NCI-H2029 (cell line): Measurements from ENCODE around the gene DDX39B.
A peak's percentile ranks its signal among the peaks of the same experiment; 100 is the strongest.

ENCODE experiments used
- DNase-seq: peaks from one replicate; lab custom pipeline; 2025; lab: John Stamatoyannopoulos, UW

Gene DDX39B

GRCh38 chr6:31547727-31548543 lies 6.1 kb upstream of the DDX39B start:
- DNase-seq: no peak

DNA sequence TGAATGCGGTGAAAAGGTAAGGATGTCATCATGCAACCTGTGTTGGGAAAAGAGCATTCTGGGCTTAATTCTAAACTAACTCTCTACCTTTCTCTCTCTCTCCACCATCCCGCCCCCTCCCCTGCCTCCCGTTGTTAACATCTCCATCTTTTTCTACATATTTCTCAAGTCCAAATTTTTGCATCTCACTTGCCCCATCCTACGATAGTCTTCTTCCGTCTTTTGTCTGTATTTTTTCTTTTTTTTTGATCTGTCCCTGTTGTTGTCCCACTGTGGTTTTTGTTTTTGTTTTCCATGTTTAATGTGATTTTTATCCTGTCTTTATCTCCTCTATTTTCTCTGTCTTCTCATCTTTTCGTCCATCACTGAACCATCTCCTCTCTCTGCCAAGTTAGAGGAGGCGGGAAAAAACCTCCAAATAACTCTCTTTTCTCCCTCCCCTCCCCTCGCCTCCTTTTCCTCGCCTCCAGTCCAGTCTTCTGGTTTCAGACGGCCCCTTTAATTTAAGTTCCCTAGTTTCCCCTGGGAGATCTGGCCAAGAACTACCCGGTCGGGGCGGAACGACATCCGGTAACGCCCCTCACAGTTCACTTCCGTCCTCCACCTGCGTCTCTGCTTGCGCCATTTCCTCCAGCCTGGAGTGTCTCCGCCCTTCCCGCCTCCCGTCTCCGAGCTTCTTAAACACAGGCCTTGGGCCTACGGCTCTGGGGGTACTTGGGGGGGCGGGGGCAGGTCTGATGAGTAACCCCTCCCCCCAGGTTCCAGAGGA lies 5.3 kb upstream of the DDX39B start, which contains the start of gene NFKBIL1:
Gene NFKBIL1, plus strand, starts transcription at position 651 of the 769 bp plus-strand sequence. Its CDS starts 87 bp downstream, at position 738.
- DNase-seq: peak; percentile 90

DNA sequence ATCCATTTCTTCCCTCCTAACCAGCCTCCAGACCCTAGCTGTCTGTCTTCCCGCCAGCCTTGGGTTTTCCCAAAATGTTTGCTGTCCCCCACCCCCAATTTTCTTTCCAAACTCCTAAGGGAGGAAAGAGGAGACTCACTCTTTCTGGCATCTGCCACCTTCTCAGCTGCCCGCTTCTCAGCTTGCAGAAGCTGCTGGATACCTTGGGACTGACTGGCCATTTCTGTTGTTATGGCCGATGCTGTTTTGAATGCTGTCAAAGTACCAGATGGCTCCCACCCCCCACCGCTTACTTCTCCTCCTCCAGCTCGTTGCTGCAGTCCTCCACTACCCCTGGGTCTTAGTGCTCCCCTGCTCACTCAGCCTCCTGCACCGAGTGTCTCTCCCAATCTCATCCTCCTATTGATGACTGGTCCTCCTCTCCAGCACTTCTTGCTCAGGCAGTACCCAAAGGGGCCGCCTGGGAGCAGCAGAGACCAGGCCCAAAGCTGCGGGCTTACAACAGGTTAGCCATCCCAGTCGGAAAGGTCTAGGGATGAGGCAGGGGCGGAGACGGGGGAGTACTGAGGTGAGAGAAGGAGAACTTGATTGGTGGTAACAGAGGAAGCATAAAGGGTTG lies 4.6 kb upstream of the DDX39B start, which contains the start of gene ATP6V1G2:
Gene ATP6V1G2, minus strand, starts transcription at position 270 of the 619 bp plus-strand sequence. Its CDS starts 49 bp downstream, at position 221.
- peak; percentile 94 for DNase-seq

DNA sequence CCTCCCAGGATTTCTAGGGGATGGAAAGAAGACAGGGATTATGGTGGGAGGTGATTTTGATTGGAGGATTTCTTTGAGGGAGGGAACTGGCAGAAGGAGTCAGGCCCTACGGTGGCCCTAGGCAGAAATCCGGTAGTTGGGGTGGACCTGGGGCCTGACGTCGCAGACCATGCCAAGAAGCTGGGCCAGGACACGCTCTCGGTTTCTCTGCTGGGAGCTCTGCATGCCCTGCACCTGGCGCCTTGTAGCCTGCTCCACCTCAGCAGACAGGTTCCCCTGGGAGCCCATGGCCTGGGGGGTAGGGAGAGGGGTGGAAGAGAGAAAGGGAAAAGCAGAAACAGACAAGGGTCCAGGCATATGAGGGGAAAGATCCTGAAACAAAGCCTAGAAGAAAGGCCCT lies 3.5 kb upstream of the DDX39B start:
- DNase-seq: no peak

DNA sequence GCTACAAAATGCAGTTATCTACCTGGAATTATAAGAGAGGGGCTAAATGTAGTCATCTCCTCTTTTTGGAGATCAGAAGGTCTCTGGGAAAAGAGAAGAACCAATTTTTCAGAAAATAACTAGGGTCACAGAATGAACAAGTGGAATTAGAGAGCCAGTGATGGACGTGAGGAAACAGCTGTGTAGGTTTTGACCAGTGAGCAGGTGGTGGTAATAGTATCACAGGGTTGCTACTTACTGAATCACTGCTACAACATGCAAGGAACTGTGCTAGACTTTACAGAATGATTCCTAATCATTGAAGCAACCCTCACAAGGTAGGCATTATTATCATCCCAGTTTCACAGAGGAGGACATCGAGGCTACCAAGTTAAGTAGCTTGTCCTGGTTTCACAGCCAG lies 2.9 kb upstream of the DDX39B start:
- no peak for DNase-seq

- no peak for DNase-seq
Measured at GRCh38 chr6:31543639-31544038, 1.8 kb upstream of the DDX39B start.

DNA sequence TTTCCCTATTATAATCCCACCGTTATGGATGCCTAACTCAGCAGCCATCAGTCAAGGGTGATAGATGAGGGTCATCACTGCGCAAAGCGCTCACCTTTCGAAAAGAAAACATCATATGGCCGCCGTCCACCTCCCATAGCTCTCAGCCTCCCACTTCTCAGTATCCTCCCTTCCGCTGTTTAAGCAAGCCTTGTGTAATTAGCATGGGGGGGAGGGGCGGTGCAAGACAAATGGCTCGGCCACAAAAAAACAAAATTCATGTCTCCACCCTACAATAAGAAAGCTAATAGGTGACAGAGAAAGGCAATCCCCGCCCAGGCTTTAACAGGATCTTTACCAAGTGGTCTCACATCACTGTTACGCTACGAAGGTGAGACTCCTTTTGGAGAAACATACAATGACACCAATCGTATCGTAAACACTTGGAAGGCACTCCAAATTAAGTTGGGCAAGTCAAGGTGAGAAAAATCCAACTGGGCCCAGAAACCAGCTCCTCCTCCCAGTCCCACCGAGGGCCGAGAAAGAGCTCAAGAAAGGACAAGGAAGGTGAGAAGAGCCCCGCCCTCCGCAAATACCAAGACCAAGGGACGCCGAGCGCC lies 645 bp downstream of the DDX39B start:
- peak; percentile 76 for DNase-seq

GRCh38 chr6:31540640-31541039 lies 1.2 kb downstream of the DDX39B start:
- DNase-seq: no peak

DNA sequence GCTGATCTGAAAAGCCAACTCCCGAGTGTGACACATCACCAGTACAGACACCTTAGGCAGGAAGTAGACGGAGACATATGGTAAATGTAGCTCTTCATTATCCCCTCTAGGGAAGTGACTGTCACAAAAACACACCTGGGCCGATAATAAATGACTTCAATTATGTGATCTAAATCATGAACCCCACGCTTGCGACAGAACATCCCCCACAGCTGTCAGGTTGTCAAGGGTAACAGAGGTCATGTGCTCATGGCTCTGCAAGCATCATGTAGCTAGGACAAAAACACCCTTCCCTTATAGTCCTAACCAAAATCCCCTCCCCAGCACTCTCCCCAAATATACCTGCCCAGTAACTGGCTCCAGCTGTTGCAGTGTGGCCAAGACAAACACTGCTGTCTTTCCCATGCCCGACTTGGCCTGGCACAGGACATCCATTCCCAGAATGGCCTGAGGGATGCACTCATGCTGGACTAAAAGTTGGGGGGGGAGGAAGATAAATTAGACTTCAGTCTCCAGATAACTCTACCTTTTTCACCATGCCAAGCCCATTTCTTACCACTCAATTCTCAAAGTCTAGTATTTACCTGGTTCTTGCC lies 2.9 kb downstream of the DDX39B start:
- no peak for DNase-seq

- DNase-seq: no peak
Measured at GRCh38 chr6:31535538-31536324, 6.1 kb downstream of the DDX39B start.

GRCh38 chr6:31534521-31535040 lies 7.2 kb downstream of the DDX39B start:
- no peak for DNase-seq

DNA sequence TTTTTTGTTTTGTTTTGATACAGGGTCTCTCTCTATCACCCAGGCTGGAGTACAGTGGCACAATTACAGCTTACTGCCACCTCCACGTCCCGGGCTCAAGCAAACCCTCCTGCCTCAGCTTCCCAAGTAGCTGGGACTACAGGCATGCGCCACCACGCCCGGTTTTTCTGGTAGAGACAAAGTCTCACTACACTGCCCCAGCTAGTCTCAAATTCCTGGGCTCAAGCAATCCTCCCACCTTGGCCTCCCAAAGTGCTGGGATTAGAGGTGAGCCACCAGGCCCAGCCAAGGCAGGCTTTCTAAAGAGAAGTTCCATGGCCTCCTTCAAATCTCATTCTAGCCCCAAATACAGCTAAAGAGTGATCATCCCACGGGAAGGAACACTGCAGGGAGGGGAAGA lies 7.8 kb downstream of the DDX39B start:
- no peak for DNase-seq

- no peak for DNase-seq
Measured at GRCh38 chr6:31533455-31533841, 8.4 kb downstream of the DDX39B start.

DNA sequence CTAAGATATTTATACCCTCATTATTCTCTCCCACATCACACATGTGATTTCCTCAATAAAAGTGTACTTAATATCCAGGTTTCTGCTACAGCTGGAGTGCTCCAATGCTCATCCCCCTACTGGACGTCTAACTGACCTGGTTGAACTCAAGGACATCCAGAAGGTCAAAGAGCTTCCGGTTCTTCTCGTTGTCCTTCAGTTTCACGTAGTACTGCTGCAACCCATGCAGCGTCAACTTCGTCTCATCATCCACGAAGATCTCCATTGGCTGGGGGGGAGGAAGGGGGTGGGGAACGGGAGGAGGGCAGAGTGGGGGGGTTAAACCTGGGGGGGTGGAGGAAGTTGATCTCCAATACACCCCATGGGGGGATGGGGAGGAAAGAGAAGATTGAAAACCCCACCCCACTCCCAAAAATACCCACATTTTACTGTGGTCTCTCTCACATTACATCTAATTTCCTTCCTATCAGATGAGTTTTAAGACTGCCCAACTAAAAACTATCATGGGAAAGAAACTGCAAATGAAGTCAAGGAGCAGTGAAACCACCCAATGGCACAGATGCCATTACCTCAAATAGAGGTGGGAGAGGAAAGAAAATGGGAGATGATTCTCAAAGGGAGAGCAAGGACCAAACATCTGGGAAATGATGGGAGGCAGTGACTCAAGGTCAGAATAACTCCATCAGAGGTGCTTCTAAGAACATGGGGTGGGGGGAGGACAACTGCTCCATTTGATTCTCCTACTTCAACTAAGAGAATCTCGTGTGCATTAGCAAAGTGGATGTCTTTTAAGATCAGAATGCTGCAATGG lies 9.0 kb downstream of the DDX39B start:
- no peak for DNase-seq

DNA sequence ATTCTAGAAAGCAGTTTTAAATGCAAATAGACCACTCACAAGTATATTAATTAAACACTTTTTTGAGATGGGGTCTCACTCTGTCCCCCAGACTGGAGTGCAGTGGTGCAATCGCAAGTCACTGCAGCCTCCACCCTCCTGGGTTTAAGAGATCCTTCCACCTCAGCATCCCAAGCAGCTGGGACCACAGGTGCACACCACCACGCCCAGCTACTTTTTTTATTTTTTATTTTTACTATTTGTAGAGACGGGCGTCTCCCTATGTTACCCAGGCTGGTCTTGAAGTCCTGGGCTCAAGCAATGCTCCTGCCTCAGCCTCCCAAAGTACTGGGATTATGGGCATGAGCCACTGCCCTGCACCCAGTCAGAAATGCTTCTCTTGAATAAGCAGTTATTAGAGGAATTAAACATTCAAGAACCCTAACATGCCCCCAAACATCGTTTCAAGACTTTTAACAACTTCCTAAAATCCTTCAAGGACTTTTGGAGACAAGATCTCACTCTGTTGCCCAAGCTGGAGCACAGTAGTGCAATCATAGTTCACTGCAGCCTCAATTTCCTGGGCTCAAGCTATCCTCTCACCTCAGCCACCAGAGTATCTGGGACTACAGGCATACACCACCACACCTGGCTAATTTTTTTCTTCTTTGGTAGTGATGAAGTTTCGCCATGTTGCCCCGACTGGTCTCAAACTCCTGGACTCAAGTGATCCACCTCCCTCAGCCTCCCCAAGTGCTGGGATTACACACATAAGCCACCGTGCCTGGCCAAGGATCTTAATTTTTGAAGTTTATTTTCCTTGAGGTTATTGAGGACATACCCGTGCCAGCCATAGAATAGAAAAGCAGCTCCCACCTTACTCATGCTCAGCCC lies 9.8 kb downstream of the DDX39B start:
- no peak for DNase-seq

DNA sequence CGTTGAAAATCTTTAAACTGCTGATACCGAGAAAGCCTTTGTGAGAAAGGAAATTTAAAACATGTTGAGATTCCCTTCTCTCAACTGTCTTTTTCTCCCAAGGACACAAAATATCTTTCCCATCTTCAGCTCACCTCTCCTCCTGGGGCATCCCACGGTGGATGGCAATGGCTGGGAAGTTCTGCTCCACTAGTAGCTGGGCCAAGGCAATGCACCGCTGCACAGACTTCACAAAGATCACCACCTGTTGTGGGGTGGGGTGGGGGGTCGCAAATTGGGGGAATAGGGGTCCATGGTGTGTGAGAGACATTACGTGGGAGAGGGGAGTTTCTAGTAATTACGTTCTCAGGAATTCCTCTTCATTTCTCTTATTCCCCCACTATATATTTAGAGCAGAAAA lies 10.6 kb downstream of the DDX39B start:
- DNase-seq: no peak

DNA sequence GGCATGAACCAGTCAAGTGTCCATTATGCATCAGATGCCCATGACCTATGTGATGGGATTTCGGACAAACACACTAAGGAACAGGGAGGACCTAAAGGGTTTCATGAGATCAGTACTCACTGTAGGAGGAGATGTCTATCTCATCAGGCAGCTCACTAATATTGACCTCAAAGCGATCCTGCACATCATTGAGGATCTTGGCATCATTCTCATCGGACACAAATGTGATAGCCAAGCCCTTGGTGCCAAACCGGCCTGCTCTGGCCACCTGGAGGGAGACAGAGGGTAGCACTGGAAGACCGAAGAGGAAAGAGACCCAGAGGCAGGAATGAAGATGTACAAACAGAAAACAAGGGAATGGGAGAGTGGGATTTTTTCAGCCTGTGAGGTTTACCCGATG lies 11.1 kb downstream of the DDX39B start:
- DNase-seq: no peak

DNA sequence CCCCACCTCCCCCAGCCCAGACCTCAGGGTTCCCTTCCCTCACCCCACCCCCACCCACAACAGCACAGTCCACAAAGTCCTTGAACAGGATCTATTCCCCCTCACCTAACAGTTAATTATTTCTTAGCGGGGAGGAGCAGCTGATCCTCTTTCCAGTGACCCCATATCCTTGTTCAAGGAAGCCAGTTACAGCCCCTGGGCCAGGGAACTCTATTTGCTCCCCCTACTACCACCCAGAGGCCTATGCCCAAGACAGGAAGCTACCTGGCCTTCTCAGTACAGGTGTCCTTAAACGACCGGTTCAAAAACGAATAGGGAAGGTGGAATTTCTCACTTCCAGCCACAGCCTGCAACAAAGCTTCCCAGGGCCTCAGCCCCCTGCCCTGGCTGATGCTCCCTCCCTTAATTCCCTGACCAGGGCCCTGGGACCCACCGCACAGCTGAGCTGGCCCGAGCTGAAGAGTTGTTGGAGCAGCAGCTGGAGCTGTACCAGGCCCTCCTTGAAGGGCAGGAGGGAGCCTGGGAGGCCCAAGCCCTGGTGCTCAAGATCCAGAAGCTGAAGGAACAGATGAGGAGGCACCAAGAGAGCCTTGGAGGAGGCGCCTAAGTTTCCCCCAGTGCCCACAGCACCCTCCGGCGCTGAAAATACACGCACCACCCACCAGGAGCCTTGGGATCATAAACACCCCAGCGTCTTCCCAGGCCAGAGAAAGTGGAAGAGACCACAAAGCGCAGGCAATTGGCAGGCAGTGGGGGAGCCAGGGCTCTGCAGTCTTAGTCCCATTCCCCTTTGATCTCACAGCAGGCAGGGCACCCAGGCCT lies 12.3 kb downstream of the DDX39B start:
- no peak for DNase-seq
